ENCODE data around the gene OR4F3.
"Not testable (repeated sequence)": the region's sequence is repeated elsewhere in the genome, so short reads cannot be mapped to it uniquely, and the experiment has no call there.

OR4F3 gene

GRCh38 chr5:181366968-181367367 is at the start of gene OR4F3:
TSS of gene OR4F3 (plus strand) at chr5:181367268.
- not testable (repeated sequence) for DNase-seq
